Activated CD8-positive, alpha-beta memory T cell treated with anti-CD3 and anti-CD28 coated beads, Interleukin-2, amount 50 U/mL, for 24 hours (primary cell): Measurements from ENCODE around the gene BMP10.

Source experiments
- DNase-seq: peaks from one replicate; pipeline ENCODE4 v3.0.0-alpha.2; 2020; ENCODE audit errors: extremely low read depth

BMP10 gene

GRCh38 chr2:68889500-68889899 lies 18.3 kb upstream of the BMP10 start:
- DNase-seq, result no peak

GRCh38 chr2:68889021-68889420 lies 17.8 kb upstream of the BMP10 start:
- DNase-seq, result no peak

DNA sequence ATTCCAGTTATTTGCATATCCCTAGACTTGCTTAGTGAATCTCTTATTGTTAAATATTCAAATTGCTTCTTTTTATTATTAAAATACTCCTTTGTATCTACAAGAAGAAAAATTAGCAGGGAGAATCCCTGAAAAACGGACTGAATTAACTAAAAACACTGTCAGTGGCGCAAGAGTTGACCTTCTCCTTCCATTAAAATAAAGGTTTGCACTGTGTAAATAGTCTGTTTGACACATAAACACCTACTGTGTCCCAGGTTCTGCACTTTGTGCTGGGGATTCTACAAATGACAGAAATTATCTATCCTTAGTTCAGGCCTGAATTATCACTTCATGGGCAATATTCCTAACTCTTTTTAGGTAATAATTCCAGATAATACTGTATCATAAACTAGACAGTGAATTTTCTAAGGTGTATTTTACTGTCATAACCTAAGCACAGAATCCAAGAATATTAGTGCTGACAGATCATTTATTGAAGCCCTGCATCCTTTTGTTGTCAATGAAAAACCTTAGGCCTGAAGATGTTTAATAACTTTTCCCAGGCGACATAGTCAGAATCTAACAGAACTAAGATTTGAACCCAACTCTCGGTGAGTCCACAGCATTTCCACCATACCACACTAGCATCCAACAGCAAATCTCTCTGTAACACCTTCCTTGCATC lies 17.0 kb upstream of the BMP10 start:
- DNase-seq, result no peak

GRCh38 chr2:68885811-68886075 lies 14.5 kb upstream of the BMP10 start:
- DNase-seq, result no peak

GRCh38 chr2:68885074-68885810 lies 14.0 kb upstream of the BMP10 start:
- DNase-seq, result no peak

DNA sequence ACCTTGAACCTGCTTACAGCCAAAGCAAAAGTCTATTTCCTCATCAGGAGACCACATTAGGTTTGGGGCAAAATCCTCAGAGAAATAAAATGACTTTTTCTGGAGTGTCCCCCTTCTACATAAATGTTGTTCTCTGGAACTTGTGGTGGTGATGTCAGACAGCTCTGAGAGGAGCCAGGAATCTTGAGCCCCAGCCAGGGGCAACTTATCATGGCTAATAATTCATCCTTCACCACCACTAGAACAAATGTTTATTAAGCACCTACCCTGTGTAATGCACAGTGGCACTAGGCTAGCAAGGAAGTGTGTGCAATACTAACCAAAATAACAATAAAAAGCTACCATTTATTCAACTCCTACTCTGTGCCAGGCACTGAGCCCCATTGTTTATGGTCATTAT lies 9.0 kb upstream of the BMP10 start:
- no peak for DNase-seq

DNA sequence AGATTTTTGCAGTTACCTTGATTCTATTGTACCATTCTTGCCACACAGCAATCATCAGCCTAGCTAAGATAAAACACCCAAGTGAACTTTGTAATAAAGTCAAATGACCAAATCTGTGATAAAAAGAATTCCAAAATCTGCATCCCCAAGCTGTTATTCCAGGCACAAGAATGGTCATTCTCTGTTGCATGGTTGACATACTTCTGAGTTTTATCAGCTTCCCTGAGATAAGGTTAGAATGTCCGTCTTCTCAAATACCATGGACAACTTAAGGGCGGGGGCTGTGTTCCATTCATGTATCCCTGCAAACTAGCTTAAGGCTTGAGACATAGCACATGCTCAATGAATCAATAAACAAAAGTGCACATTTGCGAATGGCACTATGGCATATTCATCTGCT lies 8.1 kb upstream of the BMP10 start:
- no peak for DNase-seq

GRCh38 chr2:68878753-68879152 lies 7.6 kb upstream of the BMP10 start:
- no peak for DNase-seq

- DNase-seq, result no peak
Observed at GRCh38 chr2:68878071-68878711, 7.0 kb upstream of the BMP10 start.

- DNase-seq, result no peak
Observed at GRCh38 chr2:68877079-68877772, 6.0 kb upstream of the BMP10 start.

- no peak for DNase-seq
Observed at GRCh38 chr2:68870215-68870614, 982 bp downstream of the BMP10 start.

- no peak for DNase-seq
Observed at GRCh38 chr2:68865108-68865507, 6.1 kb downstream of the BMP10 start.

- DNase-seq, result no peak
Observed at GRCh38 chr2:68863996-68864395, 7.2 kb downstream of the BMP10 start.

DNA sequence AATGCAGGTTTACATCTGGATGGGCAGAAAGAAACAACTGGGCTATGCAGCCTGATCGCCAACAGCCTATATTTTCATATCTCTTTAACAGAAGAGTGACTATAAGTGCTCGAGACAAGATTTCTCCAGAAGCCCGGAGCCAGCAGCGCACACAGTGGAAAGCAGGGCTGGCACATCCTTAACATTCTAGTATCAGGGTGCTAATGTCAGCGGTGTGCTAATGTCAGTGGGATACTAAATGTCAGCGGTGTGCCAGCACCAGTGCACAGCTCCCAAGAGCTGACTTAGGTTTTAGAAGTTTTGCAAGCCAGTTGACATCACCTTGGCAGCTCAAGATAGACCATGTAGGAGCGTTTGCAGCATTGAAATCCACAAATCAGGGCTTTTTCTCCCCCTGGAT lies 8.3 kb downstream of the BMP10 start:
- DNase-seq, result no peak

DNA sequence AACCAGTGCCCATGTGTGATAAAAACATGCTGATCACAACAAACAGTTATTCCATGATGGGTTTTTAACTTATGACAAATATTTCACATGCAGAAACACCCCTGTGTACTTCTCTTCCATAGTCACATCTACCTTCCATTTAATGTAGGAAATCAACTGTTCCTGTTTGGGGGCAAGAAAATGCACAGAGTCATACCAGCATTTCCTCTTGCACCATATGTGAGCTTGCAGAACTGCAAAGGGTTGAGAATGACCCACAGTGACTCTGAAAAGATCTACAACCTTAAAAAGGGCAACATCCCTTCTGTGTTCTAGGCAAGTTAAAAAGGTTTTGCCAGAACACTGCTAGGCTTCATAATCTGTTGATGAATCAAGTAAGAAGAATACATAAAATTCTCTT lies 9.9 kb downstream of the BMP10 start:
- no peak for DNase-seq

- DNase-seq, result no peak
Observed at GRCh38 chr2:68860111-68860510, 11.1 kb downstream of the BMP10 start.

- no peak for DNase-seq
Observed at GRCh38 chr2:68857855-68858456, 13.2 kb downstream of the BMP10 start.

- no peak for DNase-seq
Observed at GRCh38 chr2:68857202-68857845, 13.9 kb downstream of the BMP10 start.

- no peak for DNase-seq
Observed at GRCh38 chr2:68855550-68855949, 15.6 kb downstream of the BMP10 start.

- DNase-seq, result no peak
Observed at GRCh38 chr2:68854476-68854875, 16.7 kb downstream of the BMP10 start.

GRCh38 chr2:68853915-68854314 lies 17.3 kb downstream of the BMP10 start:
- DNase-seq, result no peak

- no peak for DNase-seq
Observed at GRCh38 chr2:68853035-68853434, 18.2 kb downstream of the BMP10 start.
